ENCODE results near the gene STAT5B.
"Not testable (repeated sequence)": the region's sequence is repeated elsewhere in the genome, so short reads cannot be mapped to it uniquely, and the experiment has no call there.

The STAT5B gene

GRCh38 chr17:42225646-42226045, 50.5 kb downstream of the STAT5B start:
- DNase-seq = no peak

GRCh38 chr17:42224651-42225050, 51.5 kb downstream of the STAT5B start:
- no peak for DNase-seq

DNA sequence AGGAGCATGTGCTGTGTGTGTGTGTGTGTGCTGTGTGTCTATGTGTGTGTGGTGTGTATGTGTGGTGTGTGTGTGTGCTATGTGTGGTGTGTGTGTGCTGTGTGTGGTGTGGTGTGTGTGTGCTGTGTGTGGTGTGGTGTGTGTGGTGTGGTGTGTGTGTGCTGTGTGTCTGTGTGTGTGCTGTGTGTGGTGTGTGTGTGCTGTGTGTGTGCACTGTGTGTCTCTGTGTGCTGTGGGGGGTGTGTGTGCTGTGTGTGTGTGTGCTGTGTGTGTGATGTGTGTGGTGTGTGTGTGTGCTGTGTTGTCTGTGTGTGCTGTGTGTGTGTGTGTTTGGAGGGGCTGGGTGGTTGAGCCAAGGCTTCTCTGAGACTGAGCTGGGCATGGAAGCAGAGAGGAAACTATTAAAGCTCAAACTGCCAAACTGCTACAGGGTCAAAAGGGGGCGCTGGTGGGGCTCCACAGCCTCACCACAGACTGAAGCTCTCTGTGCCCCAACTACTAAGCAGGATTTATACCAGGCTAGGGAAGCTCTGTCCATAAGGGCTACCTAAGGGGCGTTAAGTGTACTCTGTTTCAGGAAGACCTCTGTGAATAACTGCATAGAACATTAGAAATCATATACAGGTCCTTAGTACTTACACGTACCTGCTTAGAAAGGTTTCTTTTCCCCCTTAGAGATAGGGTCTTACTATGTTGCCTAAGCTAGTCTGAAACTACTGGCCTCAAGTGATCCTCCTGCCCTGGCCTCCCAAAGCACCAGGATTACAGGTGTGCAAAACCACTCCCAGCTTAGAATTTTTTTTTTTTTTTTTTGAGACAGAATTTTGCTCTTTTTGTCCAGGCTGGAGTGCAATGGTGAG, 54.1 kb downstream of the STAT5B start:
- peak; percentile 58 for DNase-seq

- not testable (repeated sequence) for DNase-seq
Observed at GRCh38 chr17:42219280-42219679, 56.9 kb downstream of the STAT5B start.

- DNase-seq = no peak
Observed at GRCh38 chr17:42214156-42214555, 62.0 kb downstream of the STAT5B start.

DNA sequence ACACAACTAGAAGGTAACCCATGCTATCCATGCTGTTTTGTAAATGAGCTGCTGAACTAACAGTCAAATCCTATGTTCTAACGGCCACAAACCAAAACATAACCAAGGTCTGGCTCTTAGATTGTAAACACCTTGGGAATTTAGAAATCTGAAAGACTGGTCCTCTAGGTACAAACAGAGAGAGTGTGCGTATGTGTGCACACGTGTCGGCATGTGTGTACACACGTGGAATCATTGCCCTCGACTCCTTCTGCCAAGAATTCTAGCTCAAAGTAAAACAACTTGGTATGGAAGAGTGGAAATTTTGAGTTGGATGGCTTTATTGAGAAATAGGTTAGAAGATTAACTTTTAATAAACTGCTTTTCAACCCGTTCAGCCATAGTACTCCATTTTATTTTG, 63.8 kb downstream of the STAT5B start:
- DNase-seq = no peak

DNA sequence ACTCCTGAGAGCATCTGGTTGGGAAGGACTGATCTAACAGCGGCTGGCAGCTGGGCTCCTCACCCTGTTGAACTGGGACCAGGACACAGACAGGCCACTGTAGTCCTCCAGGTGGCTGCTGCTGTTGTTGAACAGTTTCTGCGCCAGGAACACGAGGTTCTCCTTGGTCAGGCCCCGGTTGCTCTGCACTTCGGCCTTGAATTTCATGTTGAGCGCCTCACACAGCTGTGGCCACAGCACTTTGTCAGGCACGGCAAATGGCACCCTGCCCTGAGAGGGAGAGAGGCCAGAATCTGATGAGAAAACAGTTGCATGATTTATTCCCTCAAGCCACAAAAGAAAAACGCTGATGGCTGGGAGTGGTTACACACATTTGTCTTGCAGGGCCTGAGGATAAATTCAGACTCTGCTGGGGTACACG, 64.3 kb downstream of the STAT5B start:
- DNase-seq = not testable (repeated sequence)

- no peak for DNase-seq
Observed at GRCh38 chr17:42210046-42210445, 66.1 kb downstream of the STAT5B start.

GRCh38 chr17:42206153-42206612, 70.0 kb downstream of the STAT5B start:
- not testable (repeated sequence) for DNase-seq

DNA sequence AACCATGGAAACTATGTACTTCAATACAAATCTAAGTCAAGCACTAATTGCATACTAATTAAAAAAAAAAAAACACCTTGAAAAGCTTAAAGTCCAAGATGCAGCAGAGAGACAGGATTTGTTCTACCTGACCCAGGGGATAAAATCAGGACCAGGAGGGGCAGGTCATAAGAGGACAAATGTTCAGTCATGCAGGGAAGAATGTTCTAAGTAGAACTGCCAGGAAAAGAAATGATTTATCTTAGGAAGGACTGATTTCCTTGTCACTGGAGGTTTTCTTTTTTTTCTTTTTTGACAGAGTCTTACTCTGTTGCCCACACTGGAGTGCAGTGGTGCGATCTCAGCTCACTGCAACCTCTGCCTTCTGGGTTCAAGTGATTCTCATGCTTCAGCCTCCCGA, 72.8 kb downstream of the STAT5B start:
- DNase-seq = no peak

DNA sequence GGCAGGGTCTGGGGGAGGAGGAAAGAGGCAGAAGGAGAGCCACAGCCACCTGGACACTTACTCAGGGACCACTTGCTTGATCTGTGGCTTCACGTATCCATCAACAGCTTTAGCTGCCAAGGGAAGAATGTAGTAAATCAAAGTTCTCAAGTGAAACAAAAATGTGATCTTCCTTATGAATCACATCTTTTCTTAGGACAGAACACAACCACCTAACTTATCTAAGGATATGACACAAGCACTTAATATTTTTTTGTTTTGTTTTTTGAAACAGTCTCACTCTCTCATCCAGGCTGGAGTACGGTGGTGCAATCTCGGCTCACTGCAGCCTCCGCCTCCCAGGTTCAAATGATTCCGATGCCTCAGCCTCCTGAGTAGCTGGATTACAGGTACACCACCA, 73.5 kb downstream of the STAT5B start:
- DNase-seq = no peak

- DNase-seq = no peak
Observed at GRCh38 chr17:42202159-42202558, 74.0 kb downstream of the STAT5B start.

DNA sequence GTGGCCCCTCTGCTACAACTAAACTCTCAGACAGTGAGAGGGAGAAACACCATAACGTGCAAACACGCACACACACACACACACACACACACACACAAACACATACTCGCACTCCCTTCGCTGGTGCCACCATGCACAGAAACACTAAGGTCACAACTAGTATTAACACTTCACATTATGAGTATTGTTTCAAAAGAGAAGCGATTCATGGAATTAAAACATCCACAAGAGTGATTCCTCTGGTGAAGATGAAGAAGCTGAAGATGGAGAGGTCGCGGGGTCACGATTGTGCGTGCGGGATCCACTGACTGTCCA, 74.8 kb downstream of the STAT5B start:
- DNase-seq = no peak

- no peak for DNase-seq
Observed at GRCh38 chr17:42200706-42201457, 75.3 kb downstream of the STAT5B start.

DNA sequence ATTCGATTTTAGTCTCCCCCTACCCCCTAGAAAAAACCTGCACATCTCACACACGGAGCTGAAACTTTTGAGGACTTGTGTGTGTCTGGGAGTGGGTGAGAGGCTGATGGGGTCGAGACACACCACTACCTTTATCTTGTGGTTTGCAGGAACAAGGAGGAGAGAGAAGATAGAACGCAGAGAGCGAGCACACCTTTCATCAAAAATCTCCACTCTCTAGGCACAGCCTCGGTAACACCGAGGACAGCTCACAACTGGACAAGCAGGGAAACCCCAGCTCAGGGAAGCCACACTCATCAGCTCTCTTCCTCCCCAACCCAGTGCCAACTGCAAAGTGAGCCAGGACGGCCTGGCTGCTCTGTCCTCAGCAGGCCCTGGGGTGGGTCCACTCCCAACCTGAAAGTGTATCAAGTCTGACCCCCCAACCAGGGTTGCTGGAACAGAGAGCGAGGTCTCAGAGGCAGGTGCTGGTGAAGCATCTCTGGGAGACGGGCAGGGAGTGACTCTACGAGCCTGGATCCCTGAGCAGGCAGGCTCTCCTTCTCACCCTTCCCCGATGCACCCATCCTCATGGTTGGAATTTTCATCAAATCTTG, 76.7 kb downstream of the STAT5B start:
- no peak for DNase-seq

GRCh38 chr17:42198897-42199296, 77.3 kb downstream of the STAT5B start:
- no peak for DNase-seq

GRCh38 chr17:42197564-42198156, 78.5 kb downstream of the STAT5B start:
- DNase-seq = no peak

- DNase-seq = peak; percentile 79
Observed at GRCh38 chr17:42193969-42194899, 82.0 kb downstream of the STAT5B start, which contains the start of gene GHDC. TSS of gene GHDC (minus strand) at chr17:42194494. CDS start at chr17:42193581, 913 bp downstream.

- no peak for DNase-seq
Observed at GRCh38 chr17:42193216-42193968, 82.8 kb downstream of the STAT5B start.

DNA sequence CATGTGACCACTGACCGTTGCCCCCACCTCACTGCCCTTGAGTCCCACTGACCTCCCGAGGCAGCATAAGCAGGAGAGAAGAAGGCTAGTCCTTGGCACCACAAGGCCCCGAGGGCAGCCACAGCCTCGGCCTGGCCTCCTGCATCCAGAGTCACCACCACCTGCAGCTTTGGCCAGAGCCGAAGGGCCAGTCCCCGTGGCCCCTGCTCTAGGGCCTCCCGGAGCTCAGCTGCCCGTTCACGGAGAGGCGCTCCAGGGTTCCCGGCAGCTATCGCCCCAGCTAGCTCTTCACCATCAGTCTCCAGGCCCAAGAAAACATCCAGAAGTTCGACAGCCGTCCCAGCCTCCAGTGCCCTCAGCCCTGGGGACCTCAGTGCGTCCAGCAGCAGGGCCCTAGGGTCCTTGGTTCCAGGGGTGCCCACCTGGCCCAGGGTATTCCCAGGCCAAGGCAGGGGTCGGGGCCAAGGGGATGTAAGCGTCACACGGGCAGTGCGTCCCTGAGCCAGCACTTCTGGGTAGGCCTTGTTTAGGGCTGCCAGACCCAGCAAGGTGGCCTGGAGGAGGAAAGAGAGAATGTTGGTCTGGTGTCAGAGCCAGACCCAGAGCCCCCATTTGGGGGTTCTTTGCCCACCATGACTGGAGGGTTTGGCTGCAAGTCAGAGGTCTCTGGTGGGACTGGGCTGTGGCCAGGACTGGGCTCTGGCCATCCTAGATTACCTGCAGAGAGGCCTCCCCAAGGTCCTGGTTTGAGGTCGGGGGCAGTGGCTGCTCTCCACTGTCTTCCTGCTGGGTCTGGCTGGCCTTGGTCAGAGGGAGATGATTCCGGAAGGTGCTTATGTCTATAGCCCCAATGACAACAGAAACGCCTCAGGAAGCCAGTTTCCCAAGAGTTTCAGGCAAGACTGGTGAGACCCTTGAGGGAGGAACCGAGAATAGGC, 83.7 kb downstream of the STAT5B start:
- no peak for DNase-seq

Measured in activated naive CD4-positive, alpha-beta T cell treated with anti-CD3 and anti-CD28 coated beads, Interleukin-2, amount 50 U/mL, for 16 hours (primary cell).